IPS-20b (cell line): ENCODE measurements around the gene CACNA2D2.

Source experiments
- H3K27ac ChIP-seq: one replicate; pipeline ENCODE4 v1.5.1; 2013; ENCODE audit warnings: low read length
- H3K27me3 ChIP-seq: 2 replicates; pipeline ENCODE4 v1.6.1; 2013; ENCODE audit warnings: mild to moderate bottlenecking, low read length, inconsistent platforms; ENCODE audit not compliant: insufficient read depth
- H3K36me3 ChIP-seq: 2 replicates; pipeline ENCODE4 v1.6.1; 2013; ENCODE audit warnings: low read depth, mild to moderate bottlenecking, inconsistent platforms, low read length, moderate library complexity; ENCODE audit not compliant: insufficient read depth
- H3K4me1 ChIP-seq: 2 replicates; pipeline ENCODE4 v1.6.1; 2013; ENCODE audit warnings: mild to moderate bottlenecking, control low read depth, inconsistent platforms, low read length, moderate library complexity; ENCODE audit not compliant: insufficient read depth
- H3K4me3 ChIP-seq: 2 replicates; pipeline ENCODE4 v1.5.1; 2013; ENCODE audit warnings: mild to moderate bottlenecking, low read length, inconsistent platforms
- H3K9ac ChIP-seq: 2 replicates; pipeline ENCODE4 v1.6.1; 2013; ENCODE audit warnings: low read depth, mild to moderate bottlenecking, inconsistent platforms, low read length, moderate library complexity
- H3K9me3 ChIP-seq: 2 replicates; pipeline ENCODE4 v1.6.1; 2013; ENCODE audit warnings: mild to moderate bottlenecking, low read depth, low read length, inconsistent platforms; ENCODE audit not compliant: insufficient read depth

Gene CACNA2D2

DNA sequence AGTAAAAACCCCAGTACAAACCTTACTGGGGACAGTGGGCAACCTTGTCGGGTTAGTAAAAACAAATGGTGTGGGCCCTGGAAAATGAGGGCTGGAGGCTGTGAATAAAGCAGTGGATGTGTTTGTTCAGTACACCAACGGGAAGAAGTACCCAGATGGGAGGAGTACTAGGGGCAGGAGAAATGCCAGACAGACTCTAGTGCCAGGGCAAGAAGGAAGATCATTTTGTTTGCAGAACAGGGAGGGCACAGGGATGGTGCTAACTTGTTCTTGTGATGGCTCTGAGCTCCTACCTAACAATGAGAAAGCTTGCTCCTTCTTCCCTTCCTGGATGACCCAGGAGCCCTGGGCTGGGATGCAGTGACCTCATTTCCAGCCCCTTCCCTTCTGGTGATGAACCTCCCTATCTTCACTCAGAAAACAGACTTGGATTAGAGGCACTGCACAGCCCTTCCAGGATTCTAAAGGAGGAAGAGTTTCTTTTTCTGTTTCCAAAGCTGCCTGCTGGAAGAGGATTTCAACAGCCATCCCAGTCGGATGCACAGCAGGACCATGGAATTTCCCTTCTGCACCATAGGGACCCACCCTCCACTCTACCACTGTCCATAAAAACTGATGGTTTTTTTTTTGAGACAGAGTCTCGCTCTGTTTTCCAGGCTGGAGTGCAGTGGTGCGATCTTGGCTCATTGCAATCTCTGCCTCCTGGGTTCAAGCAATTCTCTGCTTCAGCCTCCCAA lies 168.9 kb downstream of the CACNA2D2 start:
- no peak overlapping the region for H3K27ac ChIP-seq
- no peak overlapping the region for H3K9ac ChIP-seq
- H3K27me3 ChIP-seq: peaks cover 18% of the 10 kb centered on the region
- H3K9me3 ChIP-seq: no peaks in the 10 kb centered on the region
- H3K4me1 ChIP-seq: no peaks in the 10 kb centered on the region; the same call in 1 of the 2 replicates
- H3K4me3 ChIP-seq: no peak overlapping the region
- H3K36me3 ChIP-seq: peaks cover 44% of the 10 kb centered on the region

DNA sequence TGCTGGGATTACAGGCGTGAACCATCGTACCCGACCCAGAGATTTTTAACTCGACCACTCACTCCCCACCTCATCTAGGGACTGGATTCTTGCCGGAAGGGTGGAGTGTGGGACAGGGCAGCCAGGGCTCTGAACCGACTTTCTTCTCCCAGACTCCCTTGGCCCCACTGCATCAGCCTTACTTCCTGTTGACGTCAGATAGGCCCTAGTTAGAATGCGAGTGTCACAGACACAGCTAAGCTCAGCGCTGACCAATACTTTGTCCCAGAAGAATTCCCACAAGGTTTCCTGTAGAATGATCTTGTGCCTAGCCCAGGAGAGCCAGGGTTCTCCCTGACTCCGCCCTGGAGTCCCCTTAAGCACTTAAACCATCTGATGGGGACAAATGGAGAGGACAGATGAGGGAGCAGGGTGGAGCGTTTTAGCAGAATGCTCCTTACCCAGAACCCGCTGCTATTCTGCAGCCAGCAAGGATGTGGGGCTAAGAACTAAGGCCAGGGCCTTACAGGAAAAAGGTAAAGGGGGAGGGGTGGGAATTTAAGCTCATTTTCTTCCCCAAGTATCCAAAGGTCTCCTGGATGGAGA lies 169.6 kb downstream of the CACNA2D2 start:
- H3K27me3 ChIP-seq: peaks cover 12% of the 10 kb centered on the region
- H3K9ac ChIP-seq: no peak overlapping the region
- no peak overlapping the region for H3K4me3 ChIP-seq
- peaks cover 48% of the 10 kb centered on the region for H3K36me3 ChIP-seq
- H3K27ac ChIP-seq: no peak overlapping the region
- no peaks in the 10 kb centered on the region for H3K9me3 ChIP-seq
- H3K4me1 ChIP-seq: no peaks in the 10 kb centered on the region; the same call in 1 of the 2 replicates

DNA sequence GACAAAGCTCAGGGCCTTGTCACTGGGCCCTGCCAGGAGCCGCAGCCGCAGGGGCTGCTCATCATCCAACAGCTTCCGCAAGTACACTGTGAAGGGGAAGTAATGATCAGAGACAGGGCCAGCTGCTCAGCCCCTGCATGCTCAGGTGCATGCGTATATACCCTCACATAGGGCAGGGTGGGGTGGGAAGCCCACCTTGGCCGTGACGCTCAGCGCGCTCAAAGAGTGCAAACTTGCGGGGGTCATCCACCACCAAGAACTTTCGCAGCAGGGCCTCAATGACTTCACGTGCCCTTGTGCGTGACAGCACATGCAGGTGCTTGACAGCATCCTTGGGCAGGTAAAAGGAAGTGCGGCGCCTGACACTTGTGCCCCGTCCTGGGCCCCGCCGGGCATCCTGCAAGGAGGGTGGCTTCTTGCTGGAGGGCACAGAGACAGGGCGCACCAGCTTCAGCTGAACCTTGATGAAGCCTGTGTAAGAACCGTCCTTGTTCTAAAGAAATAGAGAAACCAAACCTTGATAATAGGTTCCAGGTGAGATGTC lies 172.0 kb downstream of the CACNA2D2 start:
- H3K36me3 ChIP-seq: peaks cover 48% of the 10 kb centered on the region
- H3K27ac ChIP-seq: no peak overlapping the region
- H3K9me3 ChIP-seq: no peaks in the 10 kb centered on the region
- H3K9ac ChIP-seq: no peak overlapping the region
- no peaks in the 10 kb centered on the region; the same call in 1 of the 2 replicates for H3K4me1 ChIP-seq
- H3K27me3 ChIP-seq: no peaks in the 10 kb centered on the region
- H3K4me3 ChIP-seq: no peak overlapping the region

DNA sequence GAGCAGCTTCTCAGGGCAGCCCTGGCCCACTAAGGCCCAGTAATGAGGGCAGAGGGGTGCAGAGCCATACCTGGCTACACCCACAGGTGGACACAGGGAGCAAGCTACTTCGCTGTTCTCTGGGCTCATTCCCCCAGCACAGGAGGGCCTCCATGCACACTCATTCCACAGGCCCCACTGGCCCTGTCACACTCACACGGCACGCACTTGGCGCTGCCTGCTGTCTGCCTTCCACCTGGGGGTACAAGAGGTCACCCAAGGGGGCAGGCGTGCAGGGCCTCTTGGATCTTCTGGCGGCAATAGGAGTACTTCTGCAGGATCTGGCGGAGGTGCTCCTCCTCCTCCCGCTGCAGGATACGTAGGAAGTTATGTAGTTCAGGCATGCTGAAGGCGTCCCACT lies 173.1 kb downstream of the CACNA2D2 start:
- Histone ChIP-seq H3K4me1 (no peaks in the 10 kb centered on the region; the same call in 1 of the 2 replicates), H3K9ac (no peak overlapping the region), H3K4me3 (no peak overlapping the region), H3K9me3 (no peaks in the 10 kb centered on the region), H3K27me3 (no peaks in the 10 kb centered on the region), H3K27ac (no peak overlapping the region), H3K36me3 (peaks cover 56% of the 10 kb centered on the region)

DNA sequence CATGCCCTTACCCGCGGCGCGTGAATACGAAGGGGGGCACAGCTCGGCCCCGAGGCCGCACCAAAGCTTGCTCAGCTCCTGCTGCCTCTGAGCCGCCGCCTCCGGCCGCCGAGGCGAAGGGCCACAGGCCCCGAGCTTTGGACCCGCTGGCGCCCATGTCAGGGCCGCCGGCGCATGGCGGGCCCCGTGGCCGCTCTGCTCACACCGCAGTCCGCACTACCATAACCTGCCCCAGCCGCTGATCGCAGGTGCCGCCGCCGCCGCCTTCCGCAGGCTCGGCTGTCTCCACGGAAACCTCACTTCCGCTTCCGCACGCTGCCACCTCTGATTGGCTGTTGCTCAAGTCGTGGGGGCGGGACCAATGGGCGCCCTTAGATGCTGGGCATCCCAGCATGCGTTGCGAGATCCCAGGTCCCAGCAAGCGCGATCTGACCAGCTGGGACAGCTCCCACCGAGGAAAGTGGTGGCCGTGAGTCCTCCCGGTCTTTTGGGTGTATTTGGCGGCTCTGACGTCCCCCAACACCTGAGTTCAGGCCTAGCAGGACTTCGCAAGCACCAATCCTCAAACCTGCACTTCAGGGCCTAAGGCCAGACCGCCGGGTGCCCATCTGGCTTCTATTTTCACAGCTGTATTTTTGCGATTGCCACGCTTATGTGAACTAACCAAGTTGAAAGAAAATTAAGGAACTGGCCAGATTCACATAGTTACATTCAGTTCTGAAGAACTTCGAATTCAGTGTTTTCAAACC lies 175.3 kb downstream of the CACNA2D2 start, which contains the start of gene TUSC2:
Gene TUSC2 (minus strand): TSS at position 281 of the 749 bp plus-strand sequence. CDS start 124 bp downstream, at position 157.
- no peaks in the 10 kb centered on the region for H3K27me3 ChIP-seq
- H3K9me3 ChIP-seq: no peaks in the 10 kb centered on the region
- no peak within 1 kb of the TSS for H3K27ac ChIP-seq
- peak within 1 kb of the TSS; percentile 87 for H3K9ac ChIP-seq
- peaks cover 50% of the 10 kb centered on the region for H3K36me3 ChIP-seq
- H3K4me3 ChIP-seq: peak within 1 kb of the TSS; percentile 90
- peaks cover 4% of the 10 kb centered on the region; the same call in 1 of the 2 replicates for H3K4me1 ChIP-seq

DNA sequence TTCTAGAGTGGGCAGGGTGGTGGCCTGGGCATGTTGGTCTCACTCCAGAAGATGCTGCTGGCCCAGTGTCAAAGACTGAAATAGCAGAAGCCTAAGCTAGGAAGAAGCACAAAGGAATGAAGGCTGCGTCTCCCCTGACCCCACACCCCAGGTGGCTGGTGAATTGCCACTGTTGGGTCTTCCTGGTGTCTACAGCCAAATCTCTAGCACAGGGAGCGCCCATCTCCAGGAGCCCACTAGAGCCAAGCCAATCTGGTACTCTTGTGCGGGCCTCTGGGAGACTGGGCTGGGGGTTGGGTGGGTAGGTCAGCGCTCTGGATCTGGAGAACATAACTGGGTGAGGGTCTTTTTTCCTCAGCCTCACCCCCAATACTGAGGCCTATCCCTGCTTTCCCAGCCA lies 176.3 kb downstream of the CACNA2D2 start:
- H3K4me1 ChIP-seq: peaks cover 7% of the 10 kb centered on the region; the same call in 1 of the 2 replicates
- H3K9me3 ChIP-seq: no peaks in the 10 kb centered on the region
- H3K4me3 ChIP-seq: peak overlapping the region; percentile 90
- peaks cover 45% of the 10 kb centered on the region for H3K36me3 ChIP-seq
- H3K27ac ChIP-seq: no peak overlapping the region
- no peaks in the 10 kb centered on the region for H3K27me3 ChIP-seq
- H3K9ac ChIP-seq: peak overlapping the region; percentile 87

DNA sequence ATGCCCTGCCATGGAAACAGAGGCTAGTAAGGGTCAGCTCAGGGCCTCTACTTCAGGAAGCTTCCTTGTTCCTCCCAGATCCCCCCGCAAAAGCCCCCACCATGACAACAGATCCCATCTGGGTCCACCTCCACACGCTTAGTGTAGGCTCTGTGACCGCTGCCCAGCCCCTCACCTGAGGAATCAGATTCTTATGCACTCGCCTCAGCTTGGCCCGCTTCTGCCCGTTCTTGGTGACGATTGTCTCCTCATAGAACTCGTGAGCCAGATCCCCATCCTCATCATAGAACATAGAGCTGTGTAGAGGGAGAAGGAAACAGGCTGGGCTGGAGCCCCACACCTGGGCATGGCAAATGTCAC lies 177.3 kb downstream of the CACNA2D2 start:
- Histone ChIP-seq H3K27me3 (no peaks in the 10 kb centered on the region), H3K9me3 (no peaks in the 10 kb centered on the region), H3K9ac (no peak overlapping the region), H3K4me3 (no peak overlapping the region), H3K36me3 (peaks cover 36% of the 10 kb centered on the region), H3K4me1 (peaks cover 7% of the 10 kb centered on the region; the same call in 1 of the 2 replicates), H3K27ac (no peak overlapping the region)

DNA sequence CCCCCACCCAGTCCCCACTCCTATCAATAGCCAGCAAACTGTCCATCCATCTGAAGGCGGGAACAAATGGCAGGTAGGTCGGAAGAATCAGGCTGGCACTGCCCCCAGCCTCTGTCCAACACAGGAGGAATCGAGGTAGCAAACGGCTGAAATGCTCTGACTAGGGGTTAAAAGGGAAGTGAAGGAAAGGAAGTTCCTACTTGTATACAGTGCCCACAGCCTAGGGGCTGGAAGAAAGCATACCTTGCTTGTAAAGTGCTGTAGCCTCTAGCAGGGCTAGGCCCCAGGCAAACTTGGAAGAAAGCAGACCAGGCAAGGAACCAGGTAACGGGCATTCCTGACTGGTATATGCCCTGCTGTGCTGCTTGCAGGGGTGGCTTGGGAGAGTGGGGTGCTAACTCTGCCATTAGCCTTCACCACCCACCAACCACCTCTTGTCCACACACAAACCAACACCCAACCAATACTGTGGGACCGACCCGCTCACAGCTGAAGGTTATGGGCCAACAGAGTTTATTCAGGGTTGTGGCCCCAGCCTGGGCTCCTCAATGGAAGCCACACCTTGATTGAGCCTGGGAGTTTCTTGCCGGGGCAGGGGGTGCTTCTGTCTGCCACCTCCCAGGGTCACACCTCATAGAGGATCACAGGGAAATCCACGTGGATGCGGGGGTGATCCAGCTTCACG lies 177.8 kb downstream of the CACNA2D2 start:
- Histone ChIP-seq H3K9ac (no peak overlapping the region), H3K9me3 (no peaks in the 10 kb centered on the region), H3K27ac (no peak overlapping the region), H3K4me1 (peaks cover 7% of the 10 kb centered on the region; the same call in 1 of the 2 replicates), H3K27me3 (no peaks in the 10 kb centered on the region), H3K36me3 (peaks cover 30% of the 10 kb centered on the region), H3K4me3 (no peak overlapping the region)

DNA sequence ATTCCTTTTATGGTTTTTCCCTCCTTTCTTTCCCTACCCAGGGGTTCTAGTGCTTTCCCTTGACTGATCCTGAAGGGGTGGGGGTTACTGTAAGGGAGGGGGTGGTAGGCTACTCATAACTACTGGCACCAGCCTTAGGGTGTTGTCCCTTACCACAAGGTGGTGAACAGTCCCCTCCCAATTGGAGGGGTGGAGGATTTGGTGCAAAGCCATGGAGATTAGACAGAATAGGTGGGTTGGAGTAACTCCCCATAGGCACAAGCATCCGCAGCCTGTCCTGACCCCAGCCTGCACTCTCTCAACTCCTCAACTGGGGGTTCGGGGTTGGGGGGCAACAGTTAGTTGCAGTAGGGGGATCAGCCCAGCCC lies 178.3 kb downstream of the CACNA2D2 start:
- Histone ChIP-seq H3K4me1 (peaks cover 7% of the 10 kb centered on the region; the same call in 1 of the 2 replicates), H3K27me3 (no peaks in the 10 kb centered on the region), H3K27ac (no peak overlapping the region), H3K9ac (no peak overlapping the region), H3K36me3 (peaks cover 25% of the 10 kb centered on the region), H3K4me3 (no peak overlapping the region), H3K9me3 (no peaks in the 10 kb centered on the region)

DNA sequence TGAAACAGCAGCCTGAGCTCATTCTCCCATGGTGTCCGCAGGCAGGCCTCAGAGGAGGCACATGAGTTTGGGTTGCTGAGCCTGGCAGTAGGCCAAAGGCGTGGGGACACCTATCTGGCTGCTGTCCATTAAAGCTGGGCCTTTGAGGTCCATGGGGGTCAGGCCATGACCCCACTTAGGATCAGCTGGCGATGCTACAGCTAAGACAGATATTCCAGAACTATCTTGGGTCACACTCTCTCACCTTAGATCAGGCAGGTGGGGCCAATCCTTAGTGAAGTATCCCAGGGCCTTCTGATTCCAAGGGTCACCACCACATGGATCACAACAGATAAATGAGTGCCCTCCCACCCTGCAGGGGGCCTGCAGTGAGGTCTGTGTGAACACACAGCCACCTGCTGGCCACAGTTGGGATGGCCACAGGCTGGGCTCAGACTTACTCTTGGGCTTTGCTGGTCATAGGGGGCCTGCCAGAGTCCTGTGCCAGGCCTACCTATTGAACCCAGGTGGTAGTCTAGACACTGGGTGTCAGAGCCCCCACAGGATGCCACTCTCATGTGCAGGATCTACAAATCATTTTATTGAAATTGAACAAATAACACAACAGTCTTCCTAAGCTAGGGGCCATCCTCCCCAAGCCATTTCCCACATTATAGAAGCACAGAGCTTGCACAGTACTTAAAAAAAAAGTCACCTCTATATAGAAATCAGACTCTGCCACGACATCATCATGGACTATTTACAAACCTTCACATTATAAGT lies 178.9 kb downstream of the CACNA2D2 start:
- Histone ChIP-seq H3K27ac (no peak overlapping the region), H3K4me3 (no peak overlapping the region), H3K4me1 (peaks cover 7% of the 10 kb centered on the region; the same call in 1 of the 2 replicates), H3K9ac (no peak overlapping the region), H3K36me3 (peaks cover 25% of the 10 kb centered on the region), H3K9me3 (no peaks in the 10 kb centered on the region), H3K27me3 (no peaks in the 10 kb centered on the region)
